ENCODE measurements around the gene PARD6A.

Gene PARD6A

GRCh38 chr16:67674851-67675578 is 14.3 kb downstream of the PARD6A start:
- H3K4me3 ChIP-seq (ENCODE audit: low read length) = no peak overlapping the region
- no peak for TF ChIP-seq CTCF (conservative IDR thresholded peaks at IDR 0.05; ENCODE audit: low read length)
- no peak for DNase-seq (ENCODE audit: low read depth)

- TF ChIP-seq CTCF (conservative IDR thresholded peaks at IDR 0.05; ENCODE audit: low read length) = no peak
These were observed 14.8 kb downstream of the PARD6A start for GRCh38 chr16:67675579-67675935.

GRCh38 chr16:67675999-67676398 is 15.2 kb downstream of the PARD6A start:
- no peak for TF ChIP-seq CTCF (conservative IDR thresholded peaks at IDR 0.05; ENCODE audit: low read length)
- DNase-seq (ENCODE audit: low read depth) = no peak
- no peak overlapping the region for H3K4me3 ChIP-seq (ENCODE audit: low read length)

More at GRCh38 chr16:67675579-67675935, 14.8 kb downstream of the PARD6A start:
- H3K4me3 ChIP-seq (ENCODE audit: low read length) = no peak overlapping the region
- DNase-seq (ENCODE audit: low read depth) = no peak

- no peak for TF ChIP-seq CTCF (conservative IDR thresholded peaks at IDR 0.05; ENCODE audit: low read length)
These were observed 15.8 kb downstream of the PARD6A start for GRCh38 chr16:67676516-67676915.

GRCh38 chr16:67676939-67677338 is 16.2 kb downstream of the PARD6A start:
- DNase-seq (ENCODE audit: low read depth) = no peak
- no peak for TF ChIP-seq CTCF (conservative IDR thresholded peaks at IDR 0.05; ENCODE audit: low read length)

More at GRCh38 chr16:67676516-67676915, 15.8 kb downstream of the PARD6A start:
- DNase-seq (ENCODE audit: low read depth) = no peak
- no peak overlapping the region for H3K4me3 ChIP-seq (ENCODE audit: low read length)

GRCh38 chr16:67677712-67678111 is 17.0 kb downstream of the PARD6A start:
- TF ChIP-seq CTCF (conservative IDR thresholded peaks at IDR 0.05; ENCODE audit: low read length) = no peak
- DNase-seq (ENCODE audit: low read depth) = no peak
- no peak overlapping the region for H3K4me3 ChIP-seq (ENCODE audit: low read length)

More at GRCh38 chr16:67676939-67677338, 16.2 kb downstream of the PARD6A start:
- H3K4me3 ChIP-seq (ENCODE audit: low read length) = no peak overlapping the region

- no peak for DNase-seq (ENCODE audit: low read depth)
- TF ChIP-seq CTCF (conservative IDR thresholded peaks at IDR 0.05; ENCODE audit: low read length) = no peak
- no peak overlapping the region for H3K4me3 ChIP-seq (ENCODE audit: low read length)
These were observed 17.7 kb downstream of the PARD6A start for GRCh38 chr16:67678354-67679023.
